PFSK-1 (cell line): ENCODE measurements around the gene HIGD1C.

Source experiments
- FOXP2 ChIP-seq: optimal IDR thresholded peaks from 2 replicates; pipeline ENCODE3; 2011; ENCODE audit warnings: borderline replicate concordance, control low read depth, inconsistent platforms; ENCODE audit not compliant: insufficient read depth; ENCODE audit errors: extremely low read length, extremely low read depth
- POLR2AphosphoS5 ChIP-seq: IDR thresholded peaks from 2 replicates; pipeline ENCODE4 v1.6.1; 2012; ENCODE audit warnings: low read depth, mild to moderate bottlenecking, control low read depth, low read length, moderate library complexity
- SIN3A ChIP-seq: IDR thresholded peaks from 2 replicates; pipeline ENCODE4 v1.6.1; 2012; ENCODE audit warnings: mild to moderate bottlenecking, low read length, moderate library complexity, borderline replicate concordance; ENCODE audit not compliant: insufficient read depth
- TAF1 ChIP-seq: IDR thresholded peaks from 2 replicates; pipeline ENCODE4 v1.6.1; 2012; ENCODE audit warnings: low read length, control low read depth, borderline replicate concordance; ENCODE audit not compliant: insufficient read depth
- TF ChIP-seq, protein P1 (sequence below), 2 experiments: IDR thresholded peaks; 2 replicates each; pipeline versions ENCODE4 v1.6.1 to v1.8.0; 2011 to 2012; ENCODE audit warnings: low read depth in 2 of 2, low read length in 2 of 2, control low read depth in 1 of 2, inconsistent platforms in 1 of 2, mild to moderate bottlenecking in 1 of 2, moderate library complexity in 1 of 2; ENCODE audit not compliant: insufficient read depth in 1 of 2

The HIGD1C gene

DNA sequence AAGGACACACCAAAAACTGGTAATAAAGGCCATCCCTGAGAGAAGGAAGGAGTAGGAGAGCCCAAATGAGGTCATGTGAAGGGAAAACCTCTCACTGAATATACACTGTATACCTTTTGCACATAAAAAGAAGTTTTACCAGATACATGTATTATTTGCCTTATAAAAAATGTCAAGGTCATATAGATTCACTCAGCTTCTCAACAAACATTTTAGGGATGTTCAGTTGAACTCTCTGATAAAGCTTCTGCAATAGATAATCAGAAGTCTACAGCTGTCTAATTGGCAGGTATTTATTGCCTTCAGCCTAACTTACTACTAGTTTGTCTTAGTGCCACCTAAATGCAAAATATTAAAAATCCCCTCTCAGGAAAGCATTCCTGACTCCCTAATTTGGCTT is 65.1 kb downstream of the HIGD1C start:
- no peak for TF ChIP-seq FOXP2
- TF ChIP-seq POLR2AphosphoS5, result no peak
- TF ChIP-seq TAF1, result no peak
- no peak for TF ChIP-seq SIN3A
- TF ChIP-seq, protein P1, sequence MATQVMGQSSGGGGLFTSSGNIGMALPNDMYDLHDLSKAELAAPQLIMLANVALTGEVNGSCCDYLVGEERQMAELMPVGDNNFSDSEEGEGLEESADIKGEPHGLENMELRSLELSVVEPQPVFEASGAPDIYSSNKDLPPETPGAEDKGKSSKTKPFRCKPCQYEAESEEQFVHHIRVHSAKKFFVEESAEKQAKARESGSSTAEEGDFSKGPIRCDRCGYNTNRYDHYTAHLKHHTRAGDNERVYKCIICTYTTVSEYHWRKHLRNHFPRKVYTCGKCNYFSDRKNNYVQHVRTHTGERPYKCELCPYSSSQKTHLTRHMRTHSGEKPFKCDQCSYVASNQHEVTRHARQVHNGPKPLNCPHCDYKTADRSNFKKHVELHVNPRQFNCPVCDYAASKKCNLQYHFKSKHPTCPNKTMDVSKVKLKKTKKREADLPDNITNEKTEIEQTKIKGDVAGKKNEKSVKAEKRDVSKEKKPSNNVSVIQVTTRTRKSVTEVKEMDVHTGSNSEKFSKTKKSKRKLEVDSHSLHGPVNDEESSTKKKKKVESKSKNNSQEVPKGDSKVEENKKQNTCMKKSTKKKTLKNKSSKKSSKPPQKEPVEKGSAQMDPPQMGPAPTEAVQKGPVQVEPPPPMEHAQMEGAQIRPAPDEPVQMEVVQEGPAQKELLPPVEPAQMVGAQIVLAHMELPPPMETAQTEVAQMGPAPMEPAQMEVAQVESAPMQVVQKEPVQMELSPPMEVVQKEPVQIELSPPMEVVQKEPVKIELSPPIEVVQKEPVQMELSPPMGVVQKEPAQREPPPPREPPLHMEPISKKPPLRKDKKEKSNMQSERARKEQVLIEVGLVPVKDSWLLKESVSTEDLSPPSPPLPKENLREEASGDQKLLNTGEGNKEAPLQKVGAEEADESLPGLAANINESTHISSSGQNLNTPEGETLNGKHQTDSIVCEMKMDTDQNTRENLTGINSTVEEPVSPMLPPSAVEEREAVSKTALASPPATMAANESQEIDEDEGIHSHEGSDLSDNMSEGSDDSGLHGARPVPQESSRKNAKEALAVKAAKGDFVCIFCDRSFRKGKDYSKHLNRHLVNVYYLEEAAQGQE (IDR thresholded peaks at IDR 0.05; ENCODE audit: insufficient read depth in 1 of 2, low read depth in 2 of 2, low read length in 2 of 2), result no peak

DNA sequence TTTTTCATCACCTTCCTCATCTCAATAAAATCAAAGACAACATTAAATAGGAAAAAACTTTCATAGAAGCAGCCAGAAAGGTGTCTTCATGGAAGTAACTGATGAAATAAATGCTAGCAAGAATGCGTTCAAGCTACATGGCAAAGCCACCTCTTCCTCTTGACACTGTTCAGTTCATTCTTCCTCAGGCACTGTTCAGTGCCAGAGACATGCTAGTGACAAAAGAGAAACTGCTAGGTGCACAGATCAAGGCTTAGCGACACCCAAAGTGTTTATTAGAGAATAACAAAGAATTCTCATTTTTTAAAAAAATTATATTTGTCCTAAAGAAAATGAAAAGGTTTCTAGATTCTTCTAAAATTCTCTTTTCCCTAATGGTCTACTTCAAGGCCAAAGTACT is 66.6 kb downstream of the HIGD1C start:
- no peak for TF ChIP-seq FOXP2
- TF ChIP-seq, protein P1 (IDR thresholded peaks at IDR 0.05; ENCODE audit: insufficient read depth in 1 of 2, low read depth in 2 of 2, low read length in 2 of 2), result no peak
- no peak for TF ChIP-seq TAF1
- TF ChIP-seq POLR2AphosphoS5, result no peak
- no peak for TF ChIP-seq SIN3A

DNA sequence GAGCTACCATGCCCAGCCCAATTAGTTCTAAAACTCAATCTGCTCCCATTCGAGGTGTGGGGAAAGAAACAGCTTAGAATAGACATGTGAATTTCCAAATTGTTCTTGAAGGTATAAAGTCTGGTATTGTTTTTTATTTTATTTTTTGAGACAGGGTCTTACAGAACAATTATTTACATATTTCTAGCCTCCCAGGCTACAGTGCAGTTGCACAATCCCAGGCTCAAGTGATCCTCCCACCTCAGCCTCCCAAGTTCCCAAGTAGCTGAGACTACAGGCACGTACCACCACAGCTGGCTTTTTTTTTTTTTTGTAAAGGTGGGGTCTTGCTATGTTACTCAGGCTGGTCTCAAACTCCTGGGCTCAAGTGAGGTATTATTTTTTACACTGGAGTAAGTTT is 67.6 kb downstream of the HIGD1C start:
- TF ChIP-seq POLR2AphosphoS5 (no peak), TAF1 (no peak), SIN3A (no peak), FOXP2 (no peak)
- TF ChIP-seq, protein P1 (IDR thresholded peaks at IDR 0.05; ENCODE audit: insufficient read depth in 1 of 2, low read depth in 2 of 2, low read length in 2 of 2), result no peak
